Right forelimb (tissue), 1 donor: ENCODE measurements around the gene TIMM21.

Experiments used
- DNase-seq: peaks from one replicate; pipeline ENCODE4 v3.0.0-alpha.2; 2018

Gene TIMM21

GRCh38 chr18:74196220-74197119, 48.1 kb downstream of the TIMM21 start:
- DNase-seq, result no peak

- DNase-seq, result no peak
Observed at GRCh38 chr18:74197705-74198341, 49.5 kb downstream of the TIMM21 start.

- DNase-seq, result no peak
Observed at GRCh38 chr18:74198453-74198852, 50.1 kb downstream of the TIMM21 start.

GRCh38 chr18:74200780-74201179, 52.5 kb downstream of the TIMM21 start:
- DNase-seq, result no peak

GRCh38 chr18:74203811-74204210, 55.5 kb downstream of the TIMM21 start:
- no peak for DNase-seq

- DNase-seq, result no peak
Observed at GRCh38 chr18:74204526-74205152, 56.3 kb downstream of the TIMM21 start.
